Measurements from ENCODE around the gene EIF5. TPM values are rescaled to one million over a fixed set of nuclear protein-coding genes. Genes with fewer than 3 reads are reported as not detected.

The EIF5 gene
- total RNA-seq, 2 donors from 2014 or later, result 85.6 to 234 TPM

- no peak overlapping the region for H3K27ac ChIP-seq
- TF ChIP-seq POLR2A (IDR thresholded peaks at IDR 0.05) (no peak), CTCF (IDR thresholded peaks at IDR 0.05) (no peak)
- intact Hi-C loops (cut with DNase I), result no loop called here
- H3K36me3 ChIP-seq (replicated peaks in 1 of 2; ENCODE audit: insufficient read depth in 1 of 2, low read depth in 2 of 2), result no peaks in the 10 kb centered on the region
- no peaks in the 10 kb centered on the region for H3K27me3 ChIP-seq
- H3K4me1 ChIP-seq, result no peaks in the 10 kb centered on the region
- no peak overlapping the region for H3K4me3 ChIP-seq
- 76 to 78% methylated on average over 12 to 14 of the region's 16 CpGs for WGBS, 2 donors
- ATAC-seq, result no peak
- DNase-seq, result no peak
- no peaks in the 10 kb centered on the region for H3K9me3 ChIP-seq
These were observed 45.8 kb upstream of the EIF5 start for GRCh38 chr14:103288076-103288766.

DNA sequence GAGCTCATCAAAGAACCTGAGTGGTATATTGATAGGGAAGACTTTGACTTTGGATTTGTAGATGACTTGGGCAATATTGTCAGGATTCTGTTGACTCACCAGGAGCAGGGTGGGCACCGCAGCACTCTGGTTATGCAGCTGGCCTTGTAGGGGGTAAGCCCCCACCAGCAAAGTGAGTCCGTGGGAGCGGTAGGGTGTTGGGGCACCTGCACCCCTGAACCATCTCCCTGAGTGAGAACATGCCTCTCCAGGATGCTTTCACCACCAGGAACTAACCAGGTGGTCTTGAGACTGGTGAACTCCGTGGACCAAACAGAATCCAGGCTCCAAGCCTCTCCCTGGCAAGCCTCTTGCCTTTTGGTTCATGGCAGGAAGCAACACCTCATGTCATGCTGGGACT, 44.0 kb upstream of the EIF5 start:
- no peak for ATAC-seq
- Histone ChIP-seq H3K27ac (no peak overlapping the region), H3K9me3 (no peaks in the 10 kb centered on the region), H3K27me3 (no peaks in the 10 kb centered on the region), H3K4me1 (no peaks in the 10 kb centered on the region), H3K4me3 (no peak overlapping the region), H3K36me3 (replicated peaks in 1 of 2; ENCODE audit: insufficient read depth in 1 of 2, low read depth in 2 of 2) (no peaks in the 10 kb centered on the region)
- no peak for DNase-seq
- intact Hi-C loops (cut with DNase I), result loop anchor here (10.0 kb wide), 2 partner anchors 185 to 215 kb away; no protein-coding TSS in a partner anchor
- 71 to 73% methylated on average over 3 to 4 of the region's 4 CpGs for WGBS, 2 donors
- TF ChIP-seq POLR2A (IDR thresholded peaks at IDR 0.05) (no peak), CTCF (IDR thresholded peaks at IDR 0.05) (no peak)

DNA sequence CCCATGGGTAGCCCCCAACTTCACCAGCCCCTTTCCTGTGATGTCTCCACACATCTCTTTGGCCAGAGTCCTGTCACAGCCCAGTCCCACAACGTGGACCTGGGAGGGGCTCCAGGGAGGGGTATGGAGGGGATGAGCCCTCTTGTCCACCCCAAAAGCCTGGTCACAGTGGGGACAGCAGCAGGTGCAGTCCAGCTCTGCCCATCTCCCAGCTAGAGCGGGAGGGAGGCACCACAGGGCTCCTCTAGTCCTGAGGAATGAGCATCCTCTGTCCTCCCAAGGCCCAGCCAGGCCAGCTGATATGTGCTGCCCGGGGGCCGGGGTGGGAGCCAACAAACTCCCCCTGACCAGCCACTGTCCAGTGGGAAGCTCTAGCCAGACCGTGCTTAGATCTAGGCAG, 43.5 kb upstream of the EIF5 start:
- Histone ChIP-seq H3K9me3 (no peaks in the 10 kb centered on the region), H3K4me3 (no peak overlapping the region), H3K4me1 (no peaks in the 10 kb centered on the region), H3K27ac (no peak overlapping the region), H3K36me3 (replicated peaks in 1 of 2; ENCODE audit: insufficient read depth in 1 of 2, low read depth in 2 of 2) (no peaks in the 10 kb centered on the region), H3K27me3 (no peaks in the 10 kb centered on the region)
- DNase-seq (no peak), ATAC-seq (no peak)
- 23 to 46% methylated on average over 1 to 5 of the region's 5 CpGs for WGBS, 2 donors
- TF ChIP-seq POLR2A (IDR thresholded peaks at IDR 0.05), result no peak
- TF ChIP-seq CTCF (IDR thresholded peaks at IDR 0.05), result no peak
- intact Hi-C loops (cut with DNase I), result loop anchor here (10.0 kb wide), 2 partner anchors 186 to 216 kb away; no protein-coding TSS in a partner anchor

DNA sequence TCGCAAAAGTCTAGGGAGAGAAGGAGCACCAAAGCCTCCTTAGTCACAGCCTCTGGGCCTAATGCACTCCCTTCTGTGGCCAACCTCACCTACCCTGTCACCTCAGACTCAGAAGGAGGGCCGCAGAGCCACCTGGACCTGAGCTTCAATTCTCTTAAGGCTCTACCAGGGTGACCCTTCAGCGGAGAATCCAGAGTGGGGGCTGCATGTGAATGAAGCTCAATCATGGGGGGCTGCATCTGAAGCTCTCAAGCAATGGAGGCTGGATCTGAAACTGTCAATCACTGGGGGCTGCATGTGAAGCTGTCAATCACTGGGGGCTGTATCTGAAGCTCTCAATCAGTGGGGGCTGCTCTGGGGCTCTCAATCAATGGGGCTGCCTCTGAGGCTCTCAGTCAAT, 43.1 kb upstream of the EIF5 start:
- no peak for DNase-seq
- Histone ChIP-seq H3K9me3 (no peaks in the 10 kb centered on the region), H3K36me3 (replicated peaks in 1 of 2; ENCODE audit: insufficient read depth in 1 of 2, low read depth in 2 of 2) (no peaks in the 10 kb centered on the region), H3K27ac (no peak overlapping the region), H3K27me3 (no peaks in the 10 kb centered on the region), H3K4me1 (no peaks in the 10 kb centered on the region), H3K4me3 (no peak overlapping the region)
- intact Hi-C loops (cut with DNase I), result loop anchor here (10.0 kb wide), 2 partner anchors 186 to 216 kb away; no protein-coding TSS in a partner anchor
- no peak for ATAC-seq
- TF ChIP-seq POLR2A (IDR thresholded peaks at IDR 0.05) (no peak), CTCF (IDR thresholded peaks at IDR 0.05) (no peak)
- 47 to 80% methylated on average over 2 to 3 of the region's 3 CpGs for WGBS, 2 donors

All from body of pancreas (tissue), 4 donors.